ENCODE data around the gene IST1.

The IST1 gene

DNA sequence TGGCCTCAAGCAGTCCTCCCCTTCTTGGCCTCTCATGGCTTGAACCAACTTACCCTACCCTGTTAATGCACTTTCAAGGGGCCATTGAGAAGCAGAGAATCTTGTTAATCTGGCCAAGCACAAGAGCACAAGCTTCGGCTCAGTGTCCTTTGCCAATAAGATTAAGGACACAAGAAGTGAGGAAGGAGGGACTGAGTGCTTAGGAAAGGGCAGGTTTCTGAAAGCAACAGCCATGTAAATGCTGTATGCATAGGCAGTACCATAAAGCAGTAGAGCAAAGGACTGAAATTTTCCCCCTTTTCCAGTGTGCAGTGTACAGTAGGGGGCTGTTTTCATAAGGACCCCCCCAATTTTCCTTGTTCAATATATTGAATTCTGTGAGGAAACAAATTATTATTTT lies 37.7 kb downstream of the IST1 start:
- TF ChIP-seq CTCF (IDR thresholded peaks at IDR 0.05; ENCODE audit: control insufficient read depth, insufficient read depth, low read depth, low read length, missing control alignments), result no peak
- H3K4me3 ChIP-seq (ENCODE audit: control insufficient read depth, low read depth, low read length), result no peak overlapping the region
- DNase-seq (ENCODE audit: low read depth), result no peak

DNA sequence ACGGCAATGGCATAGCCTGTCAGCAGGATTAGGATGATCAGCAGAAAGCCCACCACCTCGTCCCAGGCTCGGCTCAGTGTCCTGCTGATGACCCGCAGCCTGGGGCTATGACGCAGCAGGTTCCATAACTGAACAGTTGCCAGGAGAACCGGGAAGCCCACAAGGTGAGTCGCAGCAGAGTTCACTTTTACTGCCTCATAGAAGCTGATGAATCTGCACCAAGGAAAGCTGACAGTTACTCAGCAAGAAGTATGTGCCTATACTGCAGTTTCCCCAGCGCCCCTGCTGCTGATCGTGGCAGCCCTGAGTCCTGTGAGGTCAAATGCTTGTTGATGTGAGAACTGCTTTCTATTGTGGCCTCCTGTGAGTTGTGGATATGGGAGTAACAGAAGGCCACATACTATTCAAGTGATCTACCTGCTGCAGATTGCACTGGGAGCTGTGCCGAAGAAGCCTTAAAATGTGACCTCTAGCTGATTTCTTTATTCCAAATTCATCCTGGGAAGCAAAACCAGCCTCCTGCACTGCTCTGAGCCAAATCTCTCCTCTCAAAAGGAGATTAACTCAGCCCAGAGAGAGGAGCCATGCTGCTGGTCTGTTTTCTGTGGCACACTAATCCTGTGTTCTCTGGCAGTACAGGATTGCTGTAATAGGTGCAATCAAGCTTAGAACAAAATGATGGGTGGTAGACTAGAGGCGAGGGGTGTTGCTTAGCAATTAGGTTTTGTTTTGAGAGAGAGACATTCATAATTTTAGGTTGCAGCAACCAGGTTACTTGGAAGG lies 38.8 kb downstream of the IST1 start:
- no peak for DNase-seq (ENCODE audit: low read depth)
- no peak overlapping the region for H3K4me3 ChIP-seq (ENCODE audit: control insufficient read depth, low read depth, low read length)
- no peak for TF ChIP-seq CTCF (IDR thresholded peaks at IDR 0.05; ENCODE audit: control insufficient read depth, insufficient read depth, low read depth, low read length, missing control alignments)

DNA sequence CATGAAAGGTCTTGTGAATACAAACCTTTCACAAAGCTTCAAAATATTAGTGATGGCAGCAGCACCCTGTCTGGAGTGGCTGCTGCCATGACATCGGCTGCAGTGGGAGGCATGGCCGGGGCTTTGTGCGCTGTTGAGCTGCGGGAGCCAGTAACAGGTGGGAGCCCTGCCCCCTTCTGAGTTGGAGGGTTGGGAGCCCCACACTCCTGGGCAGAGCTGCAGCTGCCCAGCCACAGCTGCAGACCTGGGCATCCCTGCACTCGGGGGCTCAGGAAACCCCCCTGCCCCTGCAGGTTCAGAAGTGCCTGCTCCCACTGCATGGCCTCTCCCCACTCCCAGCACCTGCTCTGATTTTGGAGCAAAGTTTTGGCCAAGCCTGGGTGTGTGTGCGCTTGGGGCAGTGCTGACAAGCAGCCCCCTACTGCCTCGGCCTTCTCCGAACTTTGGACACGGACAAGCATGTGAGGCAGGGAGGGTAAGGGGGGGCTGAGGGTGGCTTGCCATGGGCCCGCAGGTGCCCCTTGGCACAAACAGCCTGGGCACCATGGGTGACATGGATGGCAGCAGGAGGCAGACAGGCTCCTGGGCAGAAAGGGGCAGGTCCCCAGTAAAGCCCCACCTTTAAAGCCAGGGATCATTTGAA lies 42.7 kb downstream of the IST1 start:
- no peak for DNase-seq (ENCODE audit: low read depth)
- no peak overlapping the region for H3K4me3 ChIP-seq (ENCODE audit: control insufficient read depth, low read depth, low read length)
- no peak for TF ChIP-seq CTCF (IDR thresholded peaks at IDR 0.05; ENCODE audit: control insufficient read depth, insufficient read depth, low read depth, low read length, missing control alignments)

DNA sequence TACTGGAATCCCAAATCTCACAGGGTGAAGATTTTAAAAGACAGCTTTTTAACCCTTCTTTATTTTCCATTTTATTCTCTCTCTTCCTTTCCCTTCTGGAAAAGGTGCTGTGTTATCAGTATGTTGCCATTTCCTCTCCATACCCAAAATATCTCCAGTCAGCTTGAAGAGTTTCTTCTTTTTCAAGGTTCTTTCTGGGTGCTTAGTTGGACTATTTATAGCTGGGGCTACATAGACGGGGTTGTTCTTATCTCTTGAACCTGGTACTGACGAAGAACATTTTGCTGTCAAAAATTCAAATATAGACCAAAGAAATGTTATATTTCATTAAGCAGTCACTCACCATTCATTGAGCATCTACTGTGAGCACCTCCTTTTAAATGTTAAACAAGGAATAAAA lies 48.6 kb downstream of the IST1 start:
- TF ChIP-seq CTCF (IDR thresholded peaks at IDR 0.05; ENCODE audit: control insufficient read depth, insufficient read depth, low read depth, low read length, missing control alignments), result no peak
- no peak for DNase-seq (ENCODE audit: low read depth)
- H3K4me3 ChIP-seq (ENCODE audit: control insufficient read depth, low read depth, low read length), result no peak overlapping the region

DNA sequence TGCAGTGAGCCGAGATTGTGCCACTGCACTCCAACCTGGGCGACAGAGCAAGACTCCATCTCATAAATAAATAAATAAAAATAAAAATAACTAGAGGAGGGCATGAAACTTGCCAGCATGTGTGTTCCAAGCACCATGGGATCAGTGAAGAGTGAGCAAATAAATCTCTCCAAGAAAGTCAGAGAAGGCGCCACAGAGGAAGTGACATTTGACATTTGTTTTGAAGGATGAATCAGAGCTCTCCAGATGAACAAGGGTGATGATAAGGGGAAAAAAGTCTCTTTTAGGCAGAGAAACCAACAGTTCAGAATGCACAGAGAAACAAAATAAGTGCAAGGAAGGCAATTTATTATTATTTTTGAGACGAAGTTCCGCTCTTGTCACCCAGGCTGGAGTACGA lies 50.3 kb downstream of the IST1 start:
- H3K4me3 ChIP-seq (ENCODE audit: control insufficient read depth, low read depth, low read length), result no peak overlapping the region
- TF ChIP-seq CTCF (IDR thresholded peaks at IDR 0.05; ENCODE audit: control insufficient read depth, insufficient read depth, low read depth, low read length, missing control alignments), result no peak
- DNase-seq (ENCODE audit: low read depth), result no peak

DNA sequence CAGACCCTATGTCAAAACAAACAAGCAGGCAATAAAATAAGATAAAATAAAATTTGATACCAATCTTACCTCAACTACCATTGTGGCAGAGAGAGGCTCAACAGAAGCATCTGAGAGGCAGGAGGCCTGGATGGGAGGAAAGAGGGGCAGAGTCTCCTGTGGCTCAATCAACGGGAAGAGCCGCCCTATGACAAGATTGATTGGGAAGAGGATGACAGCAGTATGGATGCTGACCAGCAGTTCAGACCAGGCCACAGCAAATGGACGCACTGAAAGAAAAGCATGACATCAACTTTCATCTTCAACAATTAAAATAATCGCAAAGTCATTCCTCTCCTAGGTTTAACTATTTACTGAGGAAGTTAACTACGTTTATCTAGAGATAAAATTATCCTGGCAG lies 57.5 kb downstream of the IST1 start:
- no peak for DNase-seq (ENCODE audit: low read depth)
- TF ChIP-seq CTCF (IDR thresholded peaks at IDR 0.05; ENCODE audit: control insufficient read depth, insufficient read depth, low read depth, low read length, missing control alignments), result no peak

More for the DNA sequence above, 57.5 kb downstream of the IST1 start:
- no peak overlapping the region for H3K4me3 ChIP-seq (ENCODE audit: control insufficient read depth, low read depth, low read length)

Measured in AG09309 (cell line).